T47D (cell line): ENCODE data around the gene AP3D1.

Source experiments
- DNase-seq, 2 experiments: peaks; one replicate each; pipeline versions ENCODE4 v3.0.0 to v3.0.0-alpha.2; 2011 to 2012; ENCODE audit warnings: low read depth in 1 of 2, low spot score in 1 of 2
- JUND ChIP-seq: IDR thresholded peaks from 2 replicates; pipeline ENCODE4 v1.6.1; 2012; ENCODE audit warnings: low read depth
- in situ Hi-C: cut with HindIII; loops from 2 replicates; pipeline ENCODE4 v1.10.0; 2016; ENCODE audit warnings: low sequenced_read_pairs, low pct_unique_long_range_greater_than_20kb

AP3D1 gene

DNA sequence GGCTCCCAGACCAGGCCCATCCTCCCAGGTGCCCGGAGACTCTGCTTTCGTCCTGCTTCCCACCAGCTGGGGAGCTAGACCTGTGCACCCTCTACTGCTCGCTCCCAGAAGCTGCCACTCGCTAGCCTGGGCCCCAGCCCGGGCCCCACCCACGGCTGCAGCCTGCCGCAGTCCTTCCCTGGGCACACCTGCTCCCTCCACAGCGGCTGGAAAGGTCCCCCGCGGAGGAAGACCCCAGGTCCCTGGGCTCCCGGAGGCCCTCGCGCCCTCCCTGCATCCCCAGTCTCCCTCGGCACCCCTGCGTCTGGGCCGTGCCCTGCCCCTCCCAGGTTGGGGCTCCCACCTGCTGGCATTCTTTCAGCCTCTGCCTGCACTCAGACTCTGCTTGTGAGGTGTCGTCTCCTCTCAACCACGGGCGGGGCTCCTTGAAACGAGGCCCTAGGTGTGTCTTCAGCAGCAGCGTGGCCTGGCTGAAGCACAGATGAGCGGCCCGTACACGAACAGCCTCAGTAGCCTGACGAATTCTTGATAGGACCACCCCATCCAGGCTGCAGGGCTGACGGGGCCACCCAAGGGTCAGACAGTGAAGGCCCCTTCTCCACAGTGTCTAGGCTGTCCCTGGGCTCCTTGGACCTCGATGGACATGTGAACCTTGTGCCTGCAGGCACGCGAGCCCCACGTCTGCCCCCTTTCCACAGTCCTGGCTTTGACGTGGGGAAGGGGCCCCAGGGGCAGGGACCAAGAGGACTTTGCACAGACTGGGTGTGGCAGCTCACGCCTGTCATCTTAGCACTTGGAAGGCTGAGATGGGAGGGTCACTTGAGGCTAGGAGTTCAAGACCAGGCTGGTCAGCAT lies 40.3 kb upstream of the AP3D1 start:
- in situ Hi-C loops: no loop called here
- no peak for DNase-seq

DNA sequence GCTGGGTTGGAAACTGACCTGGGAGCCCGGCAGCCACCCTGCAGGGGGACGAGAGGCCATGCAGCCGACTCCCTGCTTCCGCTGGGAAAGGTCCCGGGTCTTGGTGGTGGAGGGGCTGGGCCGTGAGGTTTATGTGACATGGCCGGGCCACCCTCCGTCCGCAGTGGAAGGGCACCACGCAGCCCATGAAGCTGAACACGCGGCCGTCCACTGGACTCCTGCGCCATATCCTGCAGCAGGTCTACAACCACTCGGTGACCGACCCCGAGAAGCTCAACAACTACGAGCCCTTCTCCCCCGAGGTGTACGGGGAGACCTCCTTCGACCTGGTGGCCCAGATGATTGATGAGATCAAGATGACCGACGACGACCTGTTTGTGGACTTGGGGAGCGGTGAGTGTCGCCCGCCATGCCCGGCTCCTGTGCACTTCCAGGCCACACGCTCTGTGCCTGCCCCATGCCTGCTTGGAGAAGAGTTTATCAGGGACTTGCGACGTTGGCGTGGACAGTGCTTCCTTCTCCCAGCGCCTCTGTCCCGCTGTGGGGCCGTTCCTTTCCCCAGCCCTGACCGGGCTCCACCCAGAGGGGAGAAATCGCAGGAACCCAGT lies 39.6 kb upstream of the AP3D1 start:
- no peak for TF ChIP-seq JUND
- no peak for DNase-seq
- in situ Hi-C loops: no loop called here

More for the DNA sequence above, 40.3 kb upstream of the AP3D1 start:
- no peak for TF ChIP-seq JUND

DNA sequence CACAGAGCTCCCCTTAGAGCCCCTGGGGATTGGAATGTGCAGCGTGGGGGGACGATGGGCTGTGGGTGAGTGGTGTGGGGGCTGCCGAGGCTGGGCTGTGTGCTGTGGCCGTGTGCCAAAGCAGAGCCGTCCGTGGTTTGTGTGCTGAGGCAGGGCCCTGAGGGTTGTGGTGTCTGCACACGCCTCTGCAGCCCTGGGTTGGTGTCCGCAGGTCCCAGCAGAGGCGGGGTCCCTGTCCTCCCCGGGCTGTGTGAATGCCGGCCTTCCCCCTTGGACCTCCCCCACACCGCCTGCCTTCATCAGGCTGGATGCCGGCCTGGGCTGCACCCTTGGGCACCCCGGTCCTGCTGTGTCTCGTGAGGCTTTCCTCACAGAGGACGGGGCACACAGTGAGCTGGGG lies 38.5 kb upstream of the AP3D1 start:
- DNase-seq: no peak
- TF ChIP-seq JUND: no peak
- in situ Hi-C loops: no loop called here

DNA sequence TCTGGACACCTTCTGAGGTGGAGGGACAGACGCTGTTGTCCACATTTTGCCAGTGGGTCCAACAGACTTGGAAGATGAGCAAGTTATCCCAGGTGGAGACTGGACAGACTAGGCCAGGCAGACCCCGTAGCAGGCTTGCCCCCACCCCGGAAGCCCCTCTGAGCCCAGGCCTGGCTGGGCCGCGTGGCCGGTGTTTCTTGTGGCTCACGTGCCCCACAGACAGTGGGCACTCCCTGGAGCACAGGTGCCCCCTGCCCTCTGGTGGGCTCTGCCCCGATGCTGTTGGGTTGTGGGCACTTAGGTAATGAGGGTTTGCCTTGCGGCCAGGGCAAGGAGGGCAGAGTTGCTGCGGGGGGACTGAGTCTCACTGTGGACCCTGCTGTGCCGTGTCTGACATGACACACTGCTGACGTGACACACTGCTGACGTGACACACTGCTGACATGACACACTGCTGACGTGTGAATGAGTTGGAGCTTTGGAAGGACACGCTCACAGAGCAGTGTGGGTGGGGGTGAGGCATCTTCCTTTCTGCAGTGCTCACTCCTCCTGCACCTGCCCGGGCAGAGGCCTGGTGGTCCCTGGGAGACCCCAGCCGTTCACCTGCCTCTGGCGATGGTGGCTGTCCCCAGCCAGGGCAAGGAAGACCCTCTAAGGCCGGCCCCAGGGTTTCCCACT lies 37.5 kb upstream of the AP3D1 start:
- DNase-seq: no peak
- no peak for TF ChIP-seq JUND
- in situ Hi-C loops: no loop called here

DNA sequence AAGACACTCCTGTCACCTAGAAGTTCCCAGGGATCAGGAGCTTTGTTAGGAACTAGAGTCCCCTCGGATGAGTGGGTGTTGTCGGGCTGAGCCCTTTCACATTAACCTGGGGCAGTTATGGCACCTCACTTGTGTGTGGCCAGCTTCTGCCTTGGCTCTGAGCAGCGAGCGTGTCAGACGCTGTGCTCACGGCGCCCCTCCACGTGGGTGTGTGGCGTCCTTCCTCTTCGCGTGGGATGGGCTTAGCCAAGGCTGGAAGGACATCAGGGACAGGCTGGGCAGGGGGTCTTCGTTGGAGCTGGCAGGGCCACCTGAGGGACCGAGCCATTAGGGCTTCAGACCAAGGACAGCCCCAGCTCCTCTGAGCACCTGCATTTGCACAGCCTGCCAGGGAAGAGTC lies 35.8 kb upstream of the AP3D1 start:
- no peak for TF ChIP-seq JUND
- no peak for DNase-seq
- in situ Hi-C loops: no loop called here

DNA sequence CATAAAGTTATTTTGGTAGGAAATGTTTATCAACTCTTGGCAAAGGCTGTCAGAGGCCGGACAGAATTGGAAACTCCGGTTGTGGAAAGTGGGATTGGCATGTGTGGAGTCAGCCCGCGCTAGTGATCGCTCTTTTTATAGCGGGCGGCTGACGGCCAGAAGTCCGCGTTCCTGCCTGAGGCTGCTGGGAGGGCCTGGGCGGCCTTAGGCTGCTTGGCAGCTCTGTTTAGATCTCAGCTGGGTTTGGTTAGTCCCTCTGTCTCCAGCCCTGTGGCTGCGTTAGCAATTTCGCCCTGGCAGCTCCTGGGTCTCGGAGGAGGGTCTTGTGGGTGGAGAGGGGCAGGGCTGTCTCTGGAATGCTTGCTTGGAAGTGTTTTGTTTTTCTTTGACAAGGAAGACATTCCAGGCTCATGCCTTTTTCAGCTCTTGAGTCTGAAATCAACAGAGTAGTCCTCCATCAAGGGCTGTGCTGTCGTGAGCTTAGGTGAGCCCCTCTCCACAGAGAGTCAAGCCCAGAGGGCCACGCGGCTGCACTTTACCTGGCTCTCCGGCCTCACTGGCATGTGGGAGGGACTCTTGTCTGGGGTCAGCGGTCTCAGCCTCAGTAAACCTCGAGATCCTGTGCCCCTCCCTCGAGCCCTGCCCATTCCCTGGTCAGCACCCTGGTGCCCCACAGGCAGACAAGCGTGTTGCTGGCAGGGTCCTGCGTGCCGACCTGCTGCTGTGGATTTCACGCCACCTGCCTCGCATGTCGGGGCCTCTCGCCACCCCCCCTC lies 34.9 kb upstream of the AP3D1 start:
- no peak for TF ChIP-seq JUND
- in situ Hi-C loops: no loop called here
- no peak for DNase-seq

DNA sequence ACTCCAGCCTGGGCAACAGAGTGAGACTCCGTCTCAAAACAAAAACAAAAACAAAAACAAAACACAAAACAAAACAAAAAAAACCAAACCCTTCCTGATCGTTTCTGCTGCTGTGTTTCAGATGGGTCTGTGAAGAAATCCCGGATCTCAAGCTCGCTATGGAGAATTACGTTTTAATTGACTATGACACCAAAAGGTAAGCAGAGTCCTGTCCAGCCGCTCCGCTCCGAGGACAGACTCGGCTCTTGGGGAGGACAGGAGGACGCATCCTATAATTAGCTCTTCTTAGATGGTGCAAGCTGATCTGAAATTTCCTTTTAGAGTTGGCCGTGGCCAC lies 34.3 kb upstream of the AP3D1 start:
- TF ChIP-seq JUND: no peak
- no peak for DNase-seq
- in situ Hi-C loops: no loop called here

DNA sequence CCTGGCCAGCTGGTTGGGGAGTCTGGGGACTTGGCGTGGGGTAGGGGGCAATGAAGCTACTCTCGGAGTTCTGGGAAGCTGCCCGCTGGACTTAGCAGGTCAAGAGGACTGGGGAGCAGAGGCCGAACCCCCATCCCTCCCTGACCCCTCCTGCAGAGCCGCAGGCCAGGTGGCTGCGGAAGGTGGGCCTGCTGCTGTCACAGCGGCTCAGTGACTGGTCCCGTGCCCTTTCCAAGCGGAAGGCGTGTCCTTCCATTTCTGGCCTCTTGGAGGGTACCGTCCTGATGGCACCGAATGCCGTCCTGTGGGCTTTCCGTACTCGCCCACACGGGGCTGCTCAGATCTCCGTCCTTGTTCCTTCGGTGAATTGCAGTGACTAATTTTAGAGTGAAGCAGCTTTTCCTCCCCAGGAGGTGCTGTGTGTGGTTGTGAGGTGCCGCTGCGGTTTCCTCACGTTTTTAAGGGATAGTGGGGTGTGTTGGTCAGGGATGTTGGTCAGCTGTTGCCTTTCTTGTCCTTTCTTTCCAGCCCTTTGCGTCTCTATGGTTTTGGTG lies 33.1 kb upstream of the AP3D1 start:
- DNase-seq: no peak
- no peak for TF ChIP-seq JUND
- in situ Hi-C loops: no loop called here

DNA sequence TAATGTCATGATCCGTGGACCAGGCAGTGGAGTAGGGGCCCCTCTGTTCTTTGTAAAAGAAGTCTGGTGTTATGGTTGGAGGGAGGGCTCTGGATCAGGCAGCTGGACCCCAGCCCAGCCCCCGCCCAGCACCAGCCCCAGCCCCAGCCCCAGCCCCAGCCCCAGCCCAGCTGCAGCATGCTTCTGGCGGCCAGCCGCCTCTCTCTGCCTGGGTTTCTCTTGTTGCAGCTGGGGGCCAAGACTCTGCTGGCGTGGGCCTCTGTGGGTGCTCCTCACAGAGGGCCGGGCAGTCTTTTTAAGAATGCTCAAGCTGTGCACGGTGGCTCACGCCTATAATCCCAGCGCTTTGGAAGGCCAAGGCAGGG lies 30.2 kb upstream of the AP3D1 start:
- no peak for DNase-seq
- in situ Hi-C loops: no loop called here
- TF ChIP-seq JUND: no peak

DNA sequence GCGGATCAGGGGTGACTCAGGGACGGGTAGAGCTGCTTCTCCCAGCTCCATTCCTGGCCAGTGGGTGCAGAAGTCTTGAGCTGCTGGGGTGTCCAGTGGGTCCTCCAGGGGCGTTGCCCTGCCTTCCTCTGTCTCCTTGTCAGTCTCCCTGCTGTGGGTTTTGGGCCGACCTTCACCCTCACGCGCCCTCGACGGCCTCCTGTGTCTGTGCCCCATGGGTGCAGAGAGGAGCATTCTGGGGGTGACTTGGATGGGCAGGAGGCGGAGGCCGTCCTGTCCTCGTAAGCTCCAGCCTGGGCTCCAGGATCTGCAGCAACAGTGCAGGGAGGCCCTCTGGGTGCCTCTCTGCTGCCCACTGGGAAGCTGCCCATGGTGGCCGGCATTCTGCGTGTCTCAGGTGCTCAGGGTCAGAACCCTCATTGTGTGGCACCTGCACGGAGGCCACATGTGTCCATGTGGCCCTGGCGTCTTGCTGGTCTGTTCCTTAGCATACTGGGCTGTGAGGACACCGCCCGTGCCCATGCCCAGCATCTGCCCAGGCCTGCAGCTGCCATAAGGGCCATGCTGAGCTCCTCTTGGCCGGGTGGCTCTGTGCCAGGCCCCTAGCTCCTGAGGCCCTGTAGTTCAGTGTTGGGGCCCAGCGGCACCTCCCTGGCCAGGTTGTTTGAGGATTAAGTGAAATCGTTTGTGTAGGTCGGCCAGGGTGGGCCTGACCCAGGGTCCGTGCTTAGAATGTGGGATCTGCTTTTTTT lies 29.7 kb upstream of the AP3D1 start:
- TF ChIP-seq JUND: no peak
- in situ Hi-C loops: no loop called here

DNA sequence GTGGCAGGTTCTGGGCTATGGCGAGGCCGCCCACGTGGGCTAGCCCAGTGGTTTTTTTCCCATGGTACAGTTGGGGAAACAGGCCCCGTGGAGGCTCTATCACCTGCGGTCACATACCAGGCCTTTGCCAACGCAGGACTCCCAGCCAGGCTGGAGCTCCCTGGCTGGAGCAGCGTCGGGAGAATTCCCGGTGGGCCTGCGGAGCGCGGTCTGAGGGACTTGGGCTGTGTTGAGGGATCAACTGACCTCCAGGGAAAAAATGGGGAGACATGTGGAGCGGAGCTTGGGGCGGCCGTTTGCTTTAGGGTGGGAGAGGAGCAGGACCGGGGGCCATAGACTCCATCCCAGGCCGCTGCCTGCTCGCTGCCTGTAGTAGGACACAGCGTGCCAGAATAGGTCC lies 28.7 kb upstream of the AP3D1 start:
- DNase-seq: no peak
- in situ Hi-C loops: no loop called here
- no peak for TF ChIP-seq JUND

More for the DNA sequence above, 29.7 kb upstream of the AP3D1 start:
- DNase-seq: no peak

DNA sequence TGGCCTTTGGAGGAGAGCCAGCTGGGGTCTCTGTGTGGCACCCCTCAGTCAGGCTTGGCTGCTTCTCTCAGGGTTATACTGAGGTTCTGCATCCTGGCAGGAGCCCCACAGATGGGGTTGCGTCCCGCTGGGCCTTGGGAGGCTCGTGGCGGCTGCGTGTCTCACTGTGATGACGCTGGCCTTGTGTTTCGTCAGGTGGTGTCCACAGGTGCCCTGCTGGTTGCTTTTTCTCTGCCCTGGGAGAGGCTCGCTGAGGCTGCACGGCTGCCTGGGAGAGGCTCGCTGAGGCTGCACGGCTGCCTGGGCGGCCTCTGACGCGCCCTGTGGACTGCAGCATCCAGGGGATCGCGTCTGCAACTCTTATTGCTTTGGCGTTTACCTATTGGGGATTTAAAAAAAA lies 27.7 kb upstream of the AP3D1 start:
- in situ Hi-C loops: no loop called here

More for the DNA sequence above, 27.7 kb upstream of the AP3D1 start:
- no peak for DNase-seq
- TF ChIP-seq JUND: no peak
